HG02642 (cell line): ENCODE data around the gene ADH6.
A peak's percentile ranks its signal among the peaks of the same experiment; 100 is the strongest.
"Not testable (repeated sequence)": the region's sequence is repeated elsewhere in the genome, so short reads cannot be mapped to it uniquely, and the experiment has no call there.

Source experiments
- ATAC-seq: cut with Tn5 transposase; IDR thresholded peaks from one replicate; pipeline ENCODE4 v1.9.1; 2021; ENCODE audit warnings: mild to moderate bottlenecking; ENCODE audit not compliant: unreplicated experiment, poor library complexity

ADH6 gene

GRCh38 chr4:99219072-99219471 is at the start of gene ADH6:
Gene ADH6 (minus strand): TSS chr4:99219246. CDS start chr4:99219152, 94 bp downstream.
- no peak for ATAC-seq

GRCh38 chr4:99264927-99265326 is 45.9 kb upstream of the ADH6 start:
- ATAC-seq: no peak

- no peak for ATAC-seq
Observed at GRCh38 chr4:99252746-99253145, 33.7 kb upstream of the ADH6 start.

GRCh38 chr4:99248714-99249113 is 29.7 kb upstream of the ADH6 start:
- no peak for ATAC-seq

GRCh38 chr4:99235955-99236354 is 16.9 kb upstream of the ADH6 start:
- ATAC-seq: no peak

GRCh38 chr4:99234331-99235010 is 15.4 kb upstream of the ADH6 start:
- ATAC-seq: no peak

- not testable (repeated sequence) for ATAC-seq
Observed at GRCh38 chr4:99233397-99233796, 14.4 kb upstream of the ADH6 start.

GRCh38 chr4:99228706-99229105 is 9.7 kb upstream of the ADH6 start:
- not testable (repeated sequence) for ATAC-seq

- ATAC-seq: not testable (repeated sequence)
Observed at GRCh38 chr4:99227646-99228045, 8.6 kb upstream of the ADH6 start.

- no peak for ATAC-seq
Observed at GRCh38 chr4:99221980-99222379, 2.9 kb upstream of the ADH6 start.

GRCh38 chr4:99219479-99219878 is 433 bp upstream of the ADH6 start:
- ATAC-seq: peak; percentile 48

- no peak for ATAC-seq
Observed at GRCh38 chr4:99215521-99215920, 3.5 kb downstream of the ADH6 start.

- ATAC-seq: no peak
Observed at GRCh38 chr4:99210789-99211188, 8.3 kb downstream of the ADH6 start.

- ATAC-seq: no peak
Observed at GRCh38 chr4:99209671-99210070, 9.4 kb downstream of the ADH6 start.

- no peak for ATAC-seq
Observed at GRCh38 chr4:99208719-99209075, 10.3 kb downstream of the ADH6 start.

GRCh38 chr4:99207911-99208718 is 10.9 kb downstream of the ADH6 start:
- ATAC-seq: no peak

GRCh38 chr4:99207069-99207743 is 11.8 kb downstream of the ADH6 start:
- no peak for ATAC-seq

GRCh38 chr4:99205153-99205979 is 13.7 kb downstream of the ADH6 start:
- no peak for ATAC-seq

- ATAC-seq: no peak
Observed at GRCh38 chr4:99202536-99202935, 16.5 kb downstream of the ADH6 start.

GRCh38 chr4:99202094-99202493 is 17.0 kb downstream of the ADH6 start:
- no peak for ATAC-seq
